Small intestine (tissue), 7 donors: Measurements from ENCODE around the gene TNPO3. TPM values are rescaled to one million over a fixed set of nuclear protein-coding genes. Genes with fewer than 3 reads are reported as not detected.

Source experiments
- DNase-seq, 2 donors: peaks; one replicate each; pipeline versions ENCODE4 v3.0.0 to v3.0.0-alpha.2; 2013
- FAIRE-seq: peaks from 2 replicates; lab custom pipeline; 2012; peaks lifted over from hg19 to GRCh38; lab: Jason Lieb, UNC
- H3K27ac ChIP-seq, 3 donors: one replicate each; pipeline ENCODE4 v1.5.1; 2013; ENCODE audit warnings: low read length in 2 of 3, mild to moderate bottlenecking in 2 of 3, control low read depth in 1 of 3, inconsistent platforms in 1 of 3, low read depth in 1 of 3, moderate library complexity in 1 of 3
- H3K27me3 ChIP-seq, 3 donors: one replicate each; pipeline ENCODE4 v1.6.1; 2013; ENCODE audit warnings: low read length in 3 of 3, inconsistent platforms in 1 of 3; ENCODE audit not compliant: control insufficient read depth in 3 of 3, insufficient read depth in 3 of 3
- H3K36me3 ChIP-seq, 3 donors: one replicate each; pipeline ENCODE4 v1.6.1; 2013; ENCODE audit warnings: low read length in 3 of 3, inconsistent platforms in 1 of 3, low read depth in 1 of 3, mild to moderate bottlenecking in 1 of 3, moderate library complexity in 1 of 3; ENCODE audit not compliant: control insufficient read depth in 3 of 3, insufficient read depth in 2 of 3
- H3K4me1 ChIP-seq, 3 donors: one replicate each; pipeline ENCODE4 v1.6.1; 2013; ENCODE audit warnings: low read length in 2 of 3, inconsistent platforms in 1 of 3, low read depth in 1 of 3, mild to moderate bottlenecking in 1 of 3, moderate library complexity in 1 of 3; ENCODE audit not compliant: control insufficient read depth in 3 of 3, insufficient read depth in 2 of 3
- H3K4me3 ChIP-seq, 3 donors: one replicate each; pipeline ENCODE4 v1.5.1; 2013; ENCODE audit warnings: low read length in 3 of 3, control low read depth in 1 of 3, inconsistent platforms in 1 of 3, low read depth in 1 of 3, mild to moderate bottlenecking in 1 of 3, moderate library complexity in 1 of 3
- H3K9me3 ChIP-seq, 2 donors: one replicate each; pipeline ENCODE4 v1.6.1; 2013; ENCODE audit warnings: low read depth in 1 of 2, low read length in 1 of 2; ENCODE audit not compliant: control insufficient read depth in 2 of 2, insufficient read depth in 1 of 2
- WGBS, 3 donors: extraction: QIAGEN DNeasy Blood & Tissue Kit; methylation state at CpG; one replicate each; pipeline ENCODE4 v1.1.7; 2013; 5-methylcytosine and 5-hydroxymethylcytosine counted together
- polyA plus RNA-seq, 4 donors: library from polyadenylated mRNA; stranded (reverse) in 3 of 4; unstranded in 1 of 4; fragments of 200-250 nt in 3 of 4; fragments of 120-200 nt in 1 of 4; gene quantifications; one replicate each; pipeline versions ENCODE4 v1.2.1 to v1.2.3, GENCODE V29; 2013
- donor health status: healthy with polysubstance abuse.
- donor health status: control.
- donor health status: control.
- donor health status: Bipolar disorder and iron deficiency.
- donor health status: healthy.

TNPO3 gene
- polyA plus RNA-seq, 4 donors = 14.1 to 34.1 (median 17.2) TPM

DNA sequence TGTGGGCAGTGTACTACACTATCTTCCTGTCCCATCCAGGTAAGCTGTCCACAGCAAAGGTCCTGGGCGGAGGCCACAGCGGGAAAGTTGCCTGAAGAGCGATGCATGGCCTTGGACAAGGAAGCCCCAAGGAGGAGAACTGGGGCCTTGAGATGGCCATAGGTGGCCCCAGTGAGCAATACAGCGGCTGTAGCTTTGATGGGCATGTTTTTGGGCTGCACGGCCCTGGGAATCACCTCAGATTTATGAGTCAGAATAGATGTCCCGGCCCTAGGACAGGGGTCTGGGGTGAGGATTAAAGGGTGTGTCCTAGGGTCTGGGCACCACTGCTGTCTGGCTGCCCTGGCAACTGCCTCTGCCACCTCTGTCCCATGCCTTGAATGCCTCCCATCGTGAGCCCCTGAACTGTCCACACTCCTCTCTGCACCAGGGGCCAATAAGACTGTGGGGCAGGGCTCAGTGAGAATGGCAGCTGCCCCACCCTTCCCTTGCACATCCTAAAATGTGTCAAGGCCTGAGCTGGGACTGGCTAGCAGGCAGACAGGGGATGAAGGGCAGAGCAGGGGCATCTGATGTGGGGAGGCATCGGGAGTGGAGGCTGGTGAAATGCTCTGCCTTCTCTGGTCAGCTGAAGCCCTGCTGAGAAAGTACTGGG, 126.6 kb downstream of the TNPO3 start:
- Histone ChIP-seq H3K9me3 (no peaks in the 10 kb centered on the region), H3K36me3 (no peaks in the 10 kb centered on the region), H3K4me1 (no peaks in the 10 kb centered on the region), H3K27ac (no peak overlapping the region), H3K27me3 (peaks cover 0 to 7% (median 0%) of the 10 kb centered on the region in 3 donors), H3K4me3 (no peak overlapping the region)
- no peak for DNase-seq
- 95 to 99% (median 97%) methylated on average over 8 of the region's 8 CpGs for WGBS, 3 donors
- no peak for FAIRE-seq

DNA sequence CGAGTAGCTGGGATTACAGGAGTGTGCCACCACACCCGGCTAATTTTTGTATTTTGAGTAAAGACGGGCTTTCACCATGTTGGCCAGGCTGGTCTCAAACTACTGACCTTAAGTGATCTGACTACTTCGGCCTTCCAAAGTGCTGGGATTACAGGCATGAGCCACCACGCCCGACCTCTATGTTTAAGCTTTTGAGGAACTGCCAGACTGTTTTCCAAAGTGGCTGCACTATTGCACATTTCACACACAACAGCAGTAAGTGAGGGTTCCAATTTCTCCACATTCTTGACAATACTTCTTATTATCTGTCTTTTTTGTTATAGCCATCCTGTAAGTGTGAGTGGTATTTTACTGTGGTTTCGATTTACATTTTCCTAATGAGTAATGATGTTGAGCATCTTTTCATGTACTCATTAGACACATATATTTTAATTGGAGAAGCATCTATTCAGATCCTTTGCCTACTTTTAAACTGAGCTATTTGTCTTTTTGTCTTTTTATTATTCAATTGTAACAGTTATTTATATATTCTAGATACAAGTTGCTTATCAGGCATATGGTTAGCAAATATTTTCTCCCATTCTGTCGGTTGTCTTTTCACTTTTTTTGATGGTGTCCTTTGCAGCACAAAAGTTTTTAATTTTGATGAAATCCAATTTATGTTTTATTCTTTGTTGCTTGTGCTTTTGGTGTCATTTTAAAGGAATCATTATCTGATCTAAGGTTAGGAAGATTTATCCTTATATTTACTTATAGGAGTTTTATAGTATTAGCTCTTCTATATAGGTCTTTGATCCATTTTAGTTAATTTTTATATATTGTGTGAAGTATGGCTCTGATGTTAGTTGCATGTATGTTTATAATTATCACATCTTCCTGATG, 130.0 kb downstream of the TNPO3 start:
- no peaks in the 10 kb centered on the region for H3K4me1 ChIP-seq
- no peaks in the 10 kb centered on the region for H3K9me3 ChIP-seq
- H3K4me3 ChIP-seq = no peak overlapping the region
- no peak overlapping the region for H3K27ac ChIP-seq
- DNase-seq (no peak), FAIRE-seq (no peak)
- H3K36me3 ChIP-seq = no peaks in the 10 kb centered on the region
- 72 to 81% (median 73%) methylated on average over 8 of the region's 8 CpGs for WGBS, 3 donors
- peaks cover 0 to 31% (median 4%) of the 10 kb centered on the region in 3 donors for H3K27me3 ChIP-seq

- Histone ChIP-seq H3K4me3 (no peak overlapping the region), H3K27me3 (peaks cover 0 to 43% (median 4%) of the 10 kb centered on the region in 3 donors), H3K4me1 (no peaks in the 10 kb centered on the region), H3K9me3 (no peaks in the 10 kb centered on the region), H3K36me3 (no peaks in the 10 kb centered on the region), H3K27ac (no peak overlapping the region)
- DNase-seq = no peak
- WGBS, 3 donors = 67 to 81% (median 68%) methylated on average over 5 of the region's 5 CpGs
- no peak for FAIRE-seq
These were observed 131.5 kb downstream of the TNPO3 start for GRCh38 chr7:128923411-128923800.

DNA sequence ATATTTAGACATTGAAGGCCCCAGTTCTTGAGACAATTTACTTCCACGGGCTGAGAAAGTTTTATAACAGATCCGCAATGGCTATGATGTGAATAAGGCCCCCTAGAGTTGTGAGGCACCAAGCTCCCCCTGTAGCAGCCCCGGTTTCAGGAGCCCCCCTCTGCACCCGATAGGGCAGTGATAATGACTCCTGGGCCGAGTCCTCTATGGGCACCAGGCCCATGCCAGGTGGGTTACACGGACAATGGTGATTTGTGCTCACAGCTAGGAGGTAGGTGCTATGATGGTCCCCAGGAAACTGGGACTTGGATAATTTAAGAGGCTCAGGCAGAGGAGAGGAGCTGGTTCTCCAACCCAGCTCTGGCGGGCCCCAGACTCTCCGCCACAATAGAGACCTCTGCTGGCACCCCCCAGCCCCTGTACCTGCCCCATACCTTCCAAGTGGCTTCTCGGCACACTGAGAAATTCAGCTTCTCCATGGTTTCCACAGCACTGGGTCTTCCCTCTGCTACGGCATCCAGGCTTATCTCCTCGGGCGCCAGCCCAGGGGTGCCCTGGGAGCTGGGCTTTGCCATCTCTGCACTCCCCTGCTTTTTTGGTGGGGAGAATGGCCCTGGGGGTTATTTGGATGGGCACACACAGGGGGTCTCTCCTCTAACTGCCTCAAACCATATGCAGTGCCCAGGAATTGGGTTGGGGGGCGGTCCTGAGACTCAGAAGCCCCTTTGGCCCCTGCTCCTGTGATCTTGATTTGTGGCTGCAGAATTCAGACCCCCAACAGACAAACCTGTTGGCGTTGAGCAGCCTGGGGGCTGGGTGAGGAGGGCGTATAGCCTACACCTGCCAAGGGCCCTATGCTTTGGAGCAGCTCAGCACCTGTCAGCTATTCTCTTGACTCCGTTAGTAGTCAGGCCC, 132.2 kb downstream of the TNPO3 start:
- Histone ChIP-seq H3K27ac (no peak overlapping the region), H3K27me3 (peaks cover 0 to 47% (median 4%) of the 10 kb centered on the region in 3 donors), H3K9me3 (no peaks in the 10 kb centered on the region), H3K4me3 (no peak overlapping the region), H3K4me1 (no peaks in the 10 kb centered on the region), H3K36me3 (no peaks in the 10 kb centered on the region)
- 71 to 83% (median 73%) methylated on average over 16 of the region's 16 CpGs for WGBS, 3 donors
- FAIRE-seq = no peak
- no peak for DNase-seq

GRCh38 chr7:128921866-128922440, 133.0 kb downstream of the TNPO3 start:
- H3K27me3 ChIP-seq = peaks cover 0 to 50% (median 4%) of the 10 kb centered on the region in 3 donors
- no peak overlapping the region for H3K27ac ChIP-seq
- no peak for DNase-seq
- H3K9me3 ChIP-seq = no peaks in the 10 kb centered on the region
- WGBS, 3 donors = 74 to 80% (median 75%) methylated on average over 9 of the region's 9 CpGs
- no peaks in the 10 kb centered on the region for H3K4me1 ChIP-seq
- no peak overlapping the region for H3K4me3 ChIP-seq
- H3K36me3 ChIP-seq = no peaks in the 10 kb centered on the region
- FAIRE-seq = no peak

DNA sequence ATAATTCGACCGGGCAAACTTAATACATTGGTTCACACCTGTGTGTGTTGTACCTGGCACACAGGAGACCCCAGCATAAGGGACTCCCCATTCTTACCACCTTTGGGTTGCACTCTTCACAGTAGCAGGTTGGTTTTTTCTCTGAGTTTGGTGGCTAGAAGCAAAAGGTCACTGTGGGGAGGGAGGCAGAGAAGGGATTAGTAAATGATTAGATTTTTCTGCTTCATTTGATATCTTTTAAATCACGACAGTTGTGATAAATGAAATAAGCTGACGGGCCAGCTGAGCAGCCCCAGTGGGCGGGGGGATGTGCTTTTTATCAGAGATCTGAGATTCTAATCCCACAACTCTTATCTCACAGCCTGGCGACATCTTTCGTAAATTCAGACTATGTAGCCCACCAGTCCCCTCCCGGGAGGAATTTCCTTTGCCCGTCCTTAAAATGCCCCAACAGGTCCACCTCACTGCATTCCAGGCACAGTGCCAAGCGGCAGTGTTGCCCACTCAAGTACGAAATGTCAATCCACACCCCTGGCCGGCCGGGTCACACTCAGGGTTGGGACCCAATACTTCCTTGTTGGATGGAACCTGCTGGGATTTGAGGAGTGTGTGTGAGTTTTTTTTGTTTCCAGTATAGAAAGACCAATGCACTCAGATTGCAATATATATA, 133.9 kb downstream of the TNPO3 start:
- H3K4me3 ChIP-seq = no peak overlapping the region
- peaks cover 0 to 56% (median 6%) of the 10 kb centered on the region in 3 donors for H3K27me3 ChIP-seq
- H3K9me3 ChIP-seq = no peaks in the 10 kb centered on the region
- H3K4me1 ChIP-seq = no peaks in the 10 kb centered on the region
- DNase-seq = no peak
- FAIRE-seq = no peak
- no peak overlapping the region for H3K27ac ChIP-seq
- WGBS, 3 donors = 33 to 53% (median 40%) methylated on average over 13 of the region's 13 CpGs
- H3K36me3 ChIP-seq = no peaks in the 10 kb centered on the region

GRCh38 chr7:128919881-128920799, 134.8 kb downstream of the TNPO3 start:
- no peak for DNase-seq
- H3K27ac ChIP-seq = no peak overlapping the region

More at GRCh38 chr7:128919881-128920799, 134.8 kb downstream of the TNPO3 start:
- no peaks in the 10 kb centered on the region for H3K9me3 ChIP-seq
- H3K4me3 ChIP-seq = no peak overlapping the region
- H3K36me3 ChIP-seq = no peaks in the 10 kb centered on the region
- no peak for FAIRE-seq
- H3K27me3 ChIP-seq = peaks cover 0 to 64% (median 8%) of the 10 kb centered on the region in 3 donors
- peaks cover 0 to 5% (median 0%) of the 10 kb centered on the region in 3 donors for H3K4me1 ChIP-seq
- WGBS, 3 donors = 55 to 67% (median 64%) methylated on average over 14 of the region's 14 CpGs
